Small intestine (tissue), 7 donors: ENCODE measurements around the gene METTL4. TPM values are rescaled to one million over a fixed set of nuclear protein-coding genes. Genes with fewer than 3 reads are reported as not detected.

Experiments used
- DNase-seq, 2 donors: peaks; one replicate each; pipeline versions ENCODE4 v3.0.0 to v3.0.0-alpha.2; 2013
- FAIRE-seq: peaks from 2 replicates; lab custom pipeline; 2012; peaks lifted over from hg19 to GRCh38; lab: Jason Lieb, UNC
- H3K27ac ChIP-seq, 3 donors: one replicate each; pipeline ENCODE4 v1.5.1; 2013; ENCODE audit warnings: low read length in 2 of 3, mild to moderate bottlenecking in 2 of 3, control low read depth in 1 of 3, inconsistent platforms in 1 of 3, low read depth in 1 of 3, moderate library complexity in 1 of 3
- H3K27me3 ChIP-seq, 3 donors: one replicate each; pipeline ENCODE4 v1.6.1; 2013; ENCODE audit warnings: low read length in 3 of 3, inconsistent platforms in 1 of 3; ENCODE audit not compliant: control insufficient read depth in 3 of 3, insufficient read depth in 3 of 3
- H3K36me3 ChIP-seq, 3 donors: one replicate each; pipeline ENCODE4 v1.6.1; 2013; ENCODE audit warnings: low read length in 3 of 3, inconsistent platforms in 1 of 3, low read depth in 1 of 3, mild to moderate bottlenecking in 1 of 3, moderate library complexity in 1 of 3; ENCODE audit not compliant: control insufficient read depth in 3 of 3, insufficient read depth in 2 of 3
- H3K4me1 ChIP-seq, 3 donors: one replicate each; pipeline ENCODE4 v1.6.1; 2013; ENCODE audit warnings: low read length in 2 of 3, inconsistent platforms in 1 of 3, low read depth in 1 of 3, mild to moderate bottlenecking in 1 of 3, moderate library complexity in 1 of 3; ENCODE audit not compliant: control insufficient read depth in 3 of 3, insufficient read depth in 2 of 3
- H3K4me3 ChIP-seq, 3 donors: one replicate each; pipeline ENCODE4 v1.5.1; 2013; ENCODE audit warnings: low read length in 3 of 3, control low read depth in 1 of 3, inconsistent platforms in 1 of 3, low read depth in 1 of 3, mild to moderate bottlenecking in 1 of 3, moderate library complexity in 1 of 3
- H3K9me3 ChIP-seq, 2 donors: one replicate each; pipeline ENCODE4 v1.6.1; 2013; ENCODE audit warnings: low read depth in 1 of 2, low read length in 1 of 2; ENCODE audit not compliant: control insufficient read depth in 2 of 2, insufficient read depth in 1 of 2
- WGBS, 3 donors: extraction: QIAGEN DNeasy Blood & Tissue Kit; methylation state at CpG; one replicate each; pipeline ENCODE4 v1.1.7; 2013; 5-methylcytosine and 5-hydroxymethylcytosine counted together
- polyA plus RNA-seq, 4 donors: library from polyadenylated mRNA; stranded (reverse) in 3 of 4; unstranded in 1 of 4; fragments of 200-250 nt in 3 of 4; fragments of 120-200 nt in 1 of 4; gene quantifications; one replicate each; pipeline versions ENCODE4 v1.2.1 to v1.2.3, GENCODE V29; 2013
- donor health status: healthy with polysubstance abuse.
- donor health status: control.
- donor health status: control.
- donor health status: Bipolar disorder and iron deficiency.
- donor health status: healthy.

METTL4 gene
- polyA plus RNA-seq, 4 donors, result 5.1 to 11.6 (median 7.6) TPM

DNA sequence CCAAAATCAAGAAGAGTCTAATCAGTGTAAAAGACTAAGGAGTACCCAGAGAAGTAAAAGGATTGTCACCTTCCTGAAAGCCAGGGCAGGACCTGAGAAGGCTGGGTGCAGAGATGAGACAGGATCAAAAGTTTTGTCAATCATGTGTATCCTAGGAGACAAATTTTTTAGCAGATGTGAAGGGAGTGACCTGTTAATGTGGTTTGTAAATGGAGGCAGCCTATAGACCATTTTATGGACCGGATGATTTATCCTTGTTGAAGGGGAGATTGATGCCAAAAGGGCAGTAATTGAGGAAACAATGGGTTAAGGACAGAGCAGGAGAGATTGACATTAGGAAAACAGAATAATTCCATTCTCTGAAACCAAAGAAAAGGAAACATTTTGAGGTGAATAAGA lies 865 bp upstream of the METTL4 start:
- H3K4me1 ChIP-seq, result peaks cover 0 to 18% (median 3%) of the 10 kb centered on the region in 3 donors
- WGBS, 3 donors, result 0 to 6% (median 5%) methylated on average over 1 of the region's 1 CpG

GRCh38 chr18:2570772-2571199 lies 519 bp downstream of the METTL4 start:
- no peaks in the 10 kb centered on the region for H3K36me3 ChIP-seq
- FAIRE-seq, result no peak
- H3K27ac ChIP-seq, result peak overlapping the region; percentile 89 to 100 (median 93)
- no peaks in the 10 kb centered on the region for H3K9me3 ChIP-seq
- H3K4me1 ChIP-seq, result peaks cover 0 to 18% (median 3%) of the 10 kb centered on the region in 3 donors
- peak overlapping the region; percentile 67 to 80 (median 73) for H3K4me3 ChIP-seq
- whole genome bisulfite sequencing, 3 donors, result 0 to 1% (median 0%) methylated on average over 16 of the region's 16 CpGs
- H3K27me3 ChIP-seq, result no peaks in the 10 kb centered on the region
- peak in 1 of 2 donors; percentile 59 for DNase-seq

More for the DNA sequence above, 865 bp upstream of the METTL4 start:
- H3K4me3 ChIP-seq, result peak overlapping the region in 1 of 3 donors; percentile 67
- DNase-seq (no peak), FAIRE-seq (no peak)
- H3K36me3 ChIP-seq, result no peaks in the 10 kb centered on the region
- no peaks in the 10 kb centered on the region for H3K27me3 ChIP-seq
- no peaks in the 10 kb centered on the region for H3K9me3 ChIP-seq
- no peak overlapping the region for H3K27ac ChIP-seq

DNA sequence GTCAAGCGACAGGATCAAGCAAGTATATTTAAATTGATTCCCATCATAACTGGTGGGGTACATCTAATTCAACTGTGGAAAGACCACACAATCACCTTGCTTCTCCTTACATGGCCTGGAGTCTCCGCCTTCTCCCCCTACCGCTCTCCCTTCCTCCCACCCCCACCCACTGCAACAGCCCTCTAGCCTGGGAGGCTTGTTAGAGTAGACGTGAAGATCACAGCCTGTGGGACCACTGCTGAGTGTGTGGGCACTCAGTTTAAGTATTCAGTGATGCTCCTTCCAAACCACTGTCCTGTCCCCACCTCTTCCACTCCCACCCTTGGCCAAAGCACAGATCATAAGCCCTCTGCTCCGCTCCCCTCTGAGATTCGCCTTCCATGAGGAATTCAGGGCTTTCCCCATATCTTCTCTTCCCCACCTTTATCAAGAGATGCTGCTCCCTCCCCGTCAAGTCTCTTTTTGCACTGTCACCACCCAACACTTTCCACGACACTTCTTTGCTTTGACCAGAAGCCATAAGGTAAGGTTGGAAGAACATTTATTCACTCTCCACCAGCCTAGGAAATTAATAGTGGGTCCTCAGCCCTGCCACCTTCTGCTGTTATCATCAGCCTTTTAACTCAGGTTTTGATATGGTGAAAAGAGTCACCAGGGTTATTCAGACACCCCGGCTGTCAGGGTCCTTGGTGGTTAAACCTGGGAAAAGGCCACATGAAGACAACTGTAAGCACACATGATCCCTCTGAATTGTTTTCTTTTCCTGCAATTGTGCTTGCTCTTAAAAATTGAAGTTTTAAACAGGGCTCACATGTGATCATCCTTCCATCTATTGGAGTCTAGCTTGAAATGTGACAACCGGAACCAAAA lies 1.7 kb downstream of the METTL4 start:
- peaks cover 0 to 18% (median 3%) of the 10 kb centered on the region in 3 donors for H3K4me1 ChIP-seq
- peak overlapping the region in 1 of 3 donors; percentile 67 for H3K4me3 ChIP-seq
- no peaks in the 10 kb centered on the region for H3K27me3 ChIP-seq
- FAIRE-seq (no peak), DNase-seq (no peak)
- peaks cover 0 to 6% (median 0%) of the 10 kb centered on the region in 3 donors for H3K36me3 ChIP-seq
- WGBS, 3 donors, result 88 to 91% (median 90%) methylated on average over 10 of the region's 10 CpGs
- H3K27ac ChIP-seq, result no peak overlapping the region
- H3K9me3 ChIP-seq, result no peaks in the 10 kb centered on the region

DNA sequence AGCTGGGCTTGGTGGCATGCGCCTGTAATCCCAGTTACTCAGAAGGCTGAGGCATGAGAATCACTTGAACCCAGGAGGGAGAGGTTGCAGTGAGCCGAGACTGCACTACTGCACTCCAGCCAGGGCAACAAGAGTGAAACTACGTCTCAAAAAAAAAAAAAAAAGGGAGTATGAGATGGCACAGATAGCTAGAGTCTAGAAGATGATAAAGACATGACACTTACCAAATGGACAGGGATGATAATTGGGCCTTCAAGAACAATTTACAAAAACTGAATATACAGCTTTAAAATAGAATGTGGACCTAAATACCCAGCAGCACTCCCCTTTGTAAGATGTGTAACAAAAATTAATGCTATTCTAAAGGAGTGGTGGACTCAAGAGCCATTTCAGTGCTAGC lies 2.7 kb downstream of the METTL4 start:
- FAIRE-seq, result no peak
- DNase-seq, result no peak
- no peaks in the 10 kb centered on the region for H3K27me3 ChIP-seq
- peaks cover 0 to 6% (median 0%) of the 10 kb centered on the region in 3 donors for H3K36me3 ChIP-seq
- WGBS, 3 donors, result 91 to 93% (median 92%) methylated on average over 3 of the region's 3 CpGs
- H3K9me3 ChIP-seq, result no peaks in the 10 kb centered on the region
- no peak overlapping the region for H3K27ac ChIP-seq
- peaks cover 0 to 15% (median 3%) of the 10 kb centered on the region in 3 donors for H3K4me1 ChIP-seq
- H3K4me3 ChIP-seq, result no peak overlapping the region

- H3K9me3 ChIP-seq, result no peaks in the 10 kb centered on the region
- DNase-seq, result no peak
- WGBS, 3 donors, result 70 to 75% (median 74%) methylated on average over 6 of the region's 6 CpGs
- no peak overlapping the region for H3K27ac ChIP-seq
- no peaks in the 10 kb centered on the region for H3K27me3 ChIP-seq
- H3K36me3 ChIP-seq, result peaks cover 0 to 9% (median 0%) of the 10 kb centered on the region in 3 donors
- FAIRE-seq, result no peak
- H3K4me3 ChIP-seq, result no peak overlapping the region
- H3K4me1 ChIP-seq, result peaks cover 0 to 15% (median 3%) of the 10 kb centered on the region in 3 donors
These were observed 3.2 kb downstream of the METTL4 start for GRCh38 chr18:2568129-2568528.

DNA sequence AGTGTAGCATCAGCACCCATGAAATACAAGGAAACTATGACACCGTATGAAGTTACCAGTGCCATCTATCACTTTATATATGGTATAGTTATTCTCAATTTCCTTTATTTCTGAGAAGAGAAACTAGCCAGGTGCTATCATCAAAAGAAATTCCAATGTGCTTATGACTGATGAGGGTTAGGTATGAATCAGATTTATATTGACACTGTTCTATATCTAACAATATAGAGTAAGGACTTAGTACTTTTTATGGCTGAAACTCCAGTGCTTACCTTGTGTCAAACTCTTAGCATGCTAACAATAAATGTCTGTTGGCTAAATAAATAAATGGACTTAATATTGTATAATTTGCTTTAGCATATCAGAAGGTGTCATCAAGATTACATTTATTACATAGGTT lies 6.9 kb downstream of the METTL4 start:
- Histone ChIP-seq H3K9me3 (no peaks in the 10 kb centered on the region), H3K36me3 (peaks cover 0 to 14% (median 0%) of the 10 kb centered on the region in 3 donors), H3K27ac (no peak overlapping the region), H3K4me3 (no peak overlapping the region), H3K27me3 (no peaks in the 10 kb centered on the region), H3K4me1 (peaks cover 0 to 2% (median 0%) of the 10 kb centered on the region in 3 donors)
- DNase-seq (peak in 1 of 2 donors; percentile 67), FAIRE-seq (peak; percentile 72)
- WGBS, 3 donors, result 63 to 72% (median 63%) methylated on average over 1 of the region's 1 CpG

DNA sequence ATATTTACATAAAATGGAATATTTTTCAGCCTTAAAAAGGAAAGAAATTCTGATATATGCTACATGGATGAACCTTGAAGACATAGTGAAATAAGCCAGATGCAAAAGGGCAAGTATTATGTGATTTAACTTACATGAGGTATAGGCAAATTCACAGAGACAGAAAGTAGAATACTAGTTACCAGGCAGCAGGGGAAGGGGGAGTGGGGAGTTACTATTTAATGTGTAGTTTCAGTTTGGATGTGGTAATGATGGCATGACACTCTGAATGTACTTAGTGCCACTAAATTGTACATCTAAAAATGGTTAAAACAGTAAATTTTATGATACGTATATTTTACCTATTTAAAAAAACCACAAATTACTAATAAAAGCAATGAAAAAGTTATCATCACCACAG lies 12.1 kb downstream of the METTL4 start:
- DNase-seq, result no peak
- Histone ChIP-seq H3K4me1 (no peaks in the 10 kb centered on the region), H3K4me3 (no peak overlapping the region), H3K36me3 (peaks cover 0 to 8% (median 0%) of the 10 kb centered on the region in 3 donors), H3K9me3 (no peaks in the 10 kb centered on the region), H3K27me3 (no peaks in the 10 kb centered on the region), H3K27ac (no peak overlapping the region)
- WGBS, 3 donors, result 96 to 97% (median 96%) methylated on average over 1 of the region's 1 CpG
- FAIRE-seq, result no peak

- FAIRE-seq (no peak), DNase-seq (no peak)
- WGBS, 3 donors, result 0 to 80% (median 50%) methylated on average over 1 of the region's 1 CpG
These were observed 13.8 kb downstream of the METTL4 start for GRCh38 chr18:2557536-2557935.

More at GRCh38 chr18:2557536-2557935, 13.8 kb downstream of the METTL4 start:
- peaks cover 0 to 4% (median 0%) of the 10 kb centered on the region in 3 donors for H3K36me3 ChIP-seq
- no peak overlapping the region for H3K4me3 ChIP-seq
- H3K27me3 ChIP-seq, result no peaks in the 10 kb centered on the region
- no peaks in the 10 kb centered on the region for H3K4me1 ChIP-seq
- no peaks in the 10 kb centered on the region for H3K9me3 ChIP-seq
- H3K27ac ChIP-seq, result no peak overlapping the region
